BLaER1 (cell line): ENCODE data around the gene PGLYRP2.

Source experiments
- H3K27ac ChIP-seq: shearing (Covaris generic); formaldehyde crosslinking; 2 replicates; pipeline ENCODE4 v1.8.1; 2022
- H3K27me3 ChIP-seq: shearing (Covaris generic); formaldehyde crosslinking; 2 replicates; pipeline ENCODE4 v1.8.1; 2022
- H3K36me3 ChIP-seq: shearing (Covaris generic); formaldehyde crosslinking; 2 replicates; pipeline ENCODE4 v1.8.1; 2022
- H3K4me1 ChIP-seq: shearing (Covaris generic); formaldehyde crosslinking; 2 replicates; pipeline ENCODE4 v1.8.1; 2022
- H3K4me2 ChIP-seq: shearing (Covaris generic); formaldehyde crosslinking; 2 replicates; pipeline ENCODE4 v1.8.1; 2022
- H3K4me3 ChIP-seq: shearing (Covaris generic); formaldehyde crosslinking; 2 replicates; pipeline ENCODE4 v1.8.1; 2022
- H3K9ac ChIP-seq: shearing (Covaris generic); formaldehyde crosslinking; 2 replicates; pipeline ENCODE4 v1.8.1; 2022
- H3K9me3 ChIP-seq: shearing (Covaris generic); formaldehyde crosslinking; 2 replicates; pipeline ENCODE4 v1.8.1; 2022
- H4K20me1 ChIP-seq: shearing (Covaris generic); formaldehyde crosslinking; 2 replicates; pipeline ENCODE4 v1.8.1; 2022
- Cebpa-rat ChIP-seq: shearing (Covaris generic); IDR thresholded peaks from 2 replicates; pipeline ENCODE4 v1.8.1; 2022

PGLYRP2 gene

DNA sequence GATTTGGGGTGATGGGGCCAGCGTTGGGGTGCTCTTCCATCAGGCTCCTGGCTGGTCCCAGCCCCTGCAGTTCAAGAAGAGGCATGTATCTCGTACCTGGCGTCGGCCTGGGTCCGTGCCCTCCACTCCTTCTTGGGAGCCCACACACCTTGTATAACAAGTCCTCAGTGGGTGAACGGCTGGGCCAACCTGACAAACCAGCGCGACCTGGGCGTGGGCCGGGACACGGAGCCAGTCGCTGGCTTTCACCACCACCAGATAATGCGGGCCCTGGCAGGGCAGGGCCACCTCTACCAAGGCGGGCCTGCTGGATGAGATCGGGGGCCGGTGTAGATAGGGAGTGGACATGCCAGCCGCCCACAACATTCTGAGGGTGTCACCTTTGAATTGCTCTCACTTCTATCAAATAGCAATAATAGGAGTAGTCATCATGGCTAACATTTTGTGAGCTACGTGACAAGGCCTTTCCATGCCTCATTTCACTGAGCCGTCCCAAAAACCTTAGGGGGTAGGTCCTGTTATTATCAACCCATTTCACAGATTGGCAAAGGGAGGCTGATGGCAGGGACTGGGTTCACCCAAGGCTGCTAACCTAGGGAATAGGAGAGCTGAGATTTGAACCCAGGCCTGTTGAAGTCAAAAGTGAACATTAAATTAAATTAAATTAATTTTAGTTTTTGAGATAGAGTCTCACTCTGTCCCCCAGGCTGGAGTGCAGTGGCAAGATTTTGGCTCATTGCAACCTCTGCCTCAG, 32.5 kb upstream of the PGLYRP2 start:
- H3K9ac ChIP-seq = no peak overlapping the region
- H4K20me1 ChIP-seq = no peaks in the 10 kb centered on the region
- H3K27me3 ChIP-seq = peaks cover 32% of the 10 kb centered on the region
- peaks cover 22% of the 10 kb centered on the region for H3K9me3 ChIP-seq
- H3K4me2 ChIP-seq = no peak overlapping the region
- no peaks in the 10 kb centered on the region for H3K36me3 ChIP-seq
- peaks cover 12% of the 10 kb centered on the region for H3K4me1 ChIP-seq
- no peak overlapping the region for H3K4me3 ChIP-seq
- no peak for TF ChIP-seq Cebpa-rat
- no peak overlapping the region for H3K27ac ChIP-seq

DNA sequence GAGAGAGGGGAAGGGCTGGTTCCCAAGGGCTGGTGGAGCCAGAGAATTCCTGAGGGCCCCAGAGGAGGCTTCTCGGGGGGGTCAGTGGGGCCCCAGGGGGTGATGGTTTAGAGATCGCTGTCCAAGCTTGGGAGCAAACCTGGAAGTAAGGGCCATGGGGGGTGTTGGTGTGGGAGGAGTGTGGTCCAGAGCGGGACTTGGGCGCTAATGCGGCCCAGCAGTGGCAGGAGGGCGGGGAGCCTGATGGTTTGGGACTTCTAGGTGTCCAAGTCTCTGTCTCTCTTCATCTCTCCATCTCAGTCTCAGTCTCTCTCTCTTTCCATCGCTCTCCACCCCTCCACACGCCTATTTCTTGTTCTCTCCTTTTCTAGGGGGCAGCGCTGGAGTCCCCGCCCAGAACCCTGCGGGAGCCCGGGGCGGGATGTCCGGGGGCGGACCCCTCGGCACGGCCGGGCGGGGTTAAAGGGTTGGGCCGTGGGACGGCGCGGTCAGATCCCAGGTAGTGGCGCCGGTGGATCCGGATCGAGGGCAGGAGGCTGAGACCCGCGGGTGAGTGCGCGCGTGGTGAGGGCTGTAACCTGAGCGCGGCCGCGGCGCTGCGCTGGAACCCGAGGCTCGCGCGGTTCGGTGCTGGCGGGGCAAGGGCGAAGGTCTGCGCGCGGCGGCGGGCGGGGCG, 28.9 kb upstream of the PGLYRP2 start, which contains the start of gene CYP4F22:
Gene CYP4F22, plus strand, starts transcription at position 491 of the 676 bp plus-strand sequence. CDS start 16,812 bp downstream, outside the sequence.
- no peaks in the 10 kb centered on the region for H3K9me3 ChIP-seq
- no peak for TF ChIP-seq Cebpa-rat
- no peaks in the 10 kb centered on the region for H3K4me1 ChIP-seq
- no peak within 1 kb of the TSS for H3K9ac ChIP-seq
- no peak within 1 kb of the TSS for H3K27ac ChIP-seq
- no peak within 1 kb of the TSS for H3K4me2 ChIP-seq
- peaks cover 32% of the 10 kb centered on the region for H3K27me3 ChIP-seq
- no peak within 1 kb of the TSS for H3K4me3 ChIP-seq
- H3K36me3 ChIP-seq = no peaks in the 10 kb centered on the region
- H4K20me1 ChIP-seq = no peaks in the 10 kb centered on the region

DNA sequence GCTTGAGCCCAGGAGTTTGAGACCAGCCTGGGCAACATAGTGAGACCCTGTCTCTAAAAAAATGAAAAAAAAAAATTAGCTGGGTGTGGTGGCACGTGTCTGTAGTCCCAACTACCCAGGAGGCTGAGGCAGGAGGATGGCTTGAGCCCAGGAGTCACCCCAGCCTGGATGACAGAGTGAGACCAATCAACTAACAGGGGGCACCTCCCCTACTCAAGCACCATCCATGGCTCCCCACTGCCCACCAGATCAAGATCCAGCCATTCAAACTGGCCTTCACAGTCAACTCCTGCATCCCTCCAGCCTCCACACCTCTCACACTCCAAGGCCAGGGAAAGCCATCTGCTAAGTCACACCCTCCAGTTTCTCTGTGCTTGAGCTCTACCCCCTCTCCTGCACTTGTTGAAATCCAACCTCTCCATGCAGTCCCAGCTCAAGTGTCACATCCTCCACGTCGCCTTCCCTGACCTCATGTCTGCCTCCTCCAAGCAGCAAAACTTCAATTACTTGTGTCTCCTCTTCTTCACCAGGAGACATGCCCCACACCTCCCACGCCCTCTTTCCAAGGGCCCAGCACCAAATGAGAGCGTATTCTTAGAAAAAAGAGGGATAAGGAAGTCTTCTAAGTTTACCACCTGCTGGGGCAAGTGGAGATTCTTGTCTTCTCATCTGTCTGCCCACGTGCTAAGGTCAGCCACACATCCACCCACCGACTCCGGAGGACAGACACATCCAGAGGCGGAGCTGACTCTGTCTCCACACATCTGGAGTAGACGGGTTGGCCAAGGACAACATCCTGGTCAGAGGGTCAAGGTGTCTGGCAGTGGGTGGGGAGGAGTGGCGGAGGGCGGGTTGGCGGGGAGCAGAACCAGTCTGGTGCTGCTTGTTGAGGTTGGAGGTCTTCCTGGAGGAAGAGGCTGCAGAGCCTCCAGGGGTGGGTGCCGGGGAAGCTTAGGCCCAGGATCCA, 28.1 kb upstream of the PGLYRP2 start:
- H3K27me3 ChIP-seq = peaks cover 32% of the 10 kb centered on the region
- H3K36me3 ChIP-seq = no peaks in the 10 kb centered on the region
- no peak overlapping the region for H3K4me3 ChIP-seq
- no peak for TF ChIP-seq Cebpa-rat
- H3K4me2 ChIP-seq = no peak overlapping the region
- no peaks in the 10 kb centered on the region for H3K9me3 ChIP-seq
- no peak overlapping the region for H3K9ac ChIP-seq
- H4K20me1 ChIP-seq = no peaks in the 10 kb centered on the region
- H3K27ac ChIP-seq = no peak overlapping the region
- H3K4me1 ChIP-seq = peaks cover under 1% of the 10 kb centered on the region; the same call in 1 of the 2 replicates

DNA sequence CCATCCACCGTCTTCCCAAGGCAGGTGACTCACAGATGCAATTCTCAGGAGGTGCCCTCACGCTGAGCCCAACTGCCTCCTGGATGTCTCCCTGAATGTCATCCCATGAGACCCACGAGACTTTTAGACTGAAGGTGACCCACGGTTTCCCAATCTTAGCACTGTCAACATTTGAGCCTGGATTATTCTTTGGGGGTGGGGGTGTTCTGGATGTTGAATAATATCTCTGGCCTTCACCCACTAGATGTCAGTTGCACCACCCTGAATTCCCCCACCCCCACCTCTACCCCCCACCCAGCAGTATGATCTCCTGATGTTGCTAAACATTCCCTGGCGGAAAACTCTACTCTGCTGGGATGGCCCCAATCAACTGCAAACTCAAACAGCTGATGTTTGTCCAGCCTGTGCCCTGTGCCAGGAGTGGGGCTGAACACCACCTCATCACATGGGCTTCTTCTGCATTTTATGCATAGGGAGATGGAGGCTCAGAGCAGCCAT, 26.8 kb upstream of the PGLYRP2 start:
- Histone ChIP-seq H3K4me2 (no peak overlapping the region), H4K20me1 (no peaks in the 10 kb centered on the region), H3K36me3 (no peaks in the 10 kb centered on the region), H3K9ac (no peak overlapping the region), H3K27me3 (peaks cover 32% of the 10 kb centered on the region), H3K4me3 (no peak overlapping the region), H3K27ac (no peak overlapping the region), H3K9me3 (no peaks in the 10 kb centered on the region), H3K4me1 (peaks cover 11% of the 10 kb centered on the region; the same call in 1 of the 2 replicates)
- TF ChIP-seq Cebpa-rat = no peak

DNA sequence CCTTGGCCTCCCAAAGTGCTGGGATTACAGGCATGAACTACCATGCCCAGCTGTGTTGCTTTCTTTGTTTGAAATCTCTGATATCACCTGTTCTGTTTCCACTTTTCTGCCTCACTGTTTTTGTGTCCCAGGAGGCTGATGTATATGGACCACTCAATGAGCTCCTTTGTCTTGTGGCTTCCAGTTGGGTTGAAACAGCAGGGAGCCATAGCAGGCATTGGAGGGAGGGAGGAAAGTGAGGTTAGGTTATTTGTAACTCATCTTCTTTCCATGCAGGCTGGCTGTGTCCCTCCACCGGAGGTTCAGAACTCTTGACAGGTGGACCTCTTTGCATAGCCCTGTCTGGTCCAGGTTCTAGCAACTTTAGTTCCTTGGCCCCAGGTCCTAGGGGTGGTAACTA, 23.0 kb upstream of the PGLYRP2 start:
- Histone ChIP-seq H3K27ac (no peak overlapping the region), H3K4me3 (no peak overlapping the region), H4K20me1 (no peaks in the 10 kb centered on the region), H3K27me3 (peaks cover 4% of the 10 kb centered on the region), H3K9me3 (no peaks in the 10 kb centered on the region; the same call in 1 of the 2 replicates), H3K36me3 (no peaks in the 10 kb centered on the region), H3K4me2 (no peak overlapping the region), H3K9ac (no peak overlapping the region), H3K4me1 (peaks cover 11% of the 10 kb centered on the region; the same call in 1 of the 2 replicates)
- no peak for TF ChIP-seq Cebpa-rat

DNA sequence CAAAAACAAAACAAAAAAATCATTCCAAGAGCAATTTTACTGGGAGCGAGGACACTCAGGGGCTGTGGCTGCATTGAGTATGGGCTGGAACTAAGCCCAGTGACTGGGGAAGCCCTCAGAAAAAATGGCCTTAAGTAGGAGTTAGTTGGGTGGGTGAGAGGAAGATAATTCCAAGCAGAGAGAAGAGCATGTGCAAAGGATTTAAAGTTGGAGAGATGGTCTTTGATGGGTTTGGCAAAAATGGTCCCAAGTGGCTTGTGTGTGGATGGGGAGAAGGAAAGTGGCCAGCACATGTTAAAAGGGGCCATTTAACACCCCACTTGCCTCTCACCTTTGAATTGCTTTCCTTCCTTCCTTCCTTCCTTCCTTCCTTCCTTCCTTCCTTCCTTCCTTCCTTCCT, 22.3 kb upstream of the PGLYRP2 start:
- no peak overlapping the region for H3K4me2 ChIP-seq
- TF ChIP-seq Cebpa-rat = no peak
- no peak overlapping the region for H3K27ac ChIP-seq
- H3K27me3 ChIP-seq = no peaks in the 10 kb centered on the region
- H4K20me1 ChIP-seq = no peaks in the 10 kb centered on the region
- no peaks in the 10 kb centered on the region; the same call in 1 of the 2 replicates for H3K9me3 ChIP-seq
- H3K4me3 ChIP-seq = no peak overlapping the region
- no peak overlapping the region for H3K9ac ChIP-seq
- no peaks in the 10 kb centered on the region for H3K36me3 ChIP-seq
- H3K4me1 ChIP-seq = peaks cover 11% of the 10 kb centered on the region; the same call in 1 of the 2 replicates

DNA sequence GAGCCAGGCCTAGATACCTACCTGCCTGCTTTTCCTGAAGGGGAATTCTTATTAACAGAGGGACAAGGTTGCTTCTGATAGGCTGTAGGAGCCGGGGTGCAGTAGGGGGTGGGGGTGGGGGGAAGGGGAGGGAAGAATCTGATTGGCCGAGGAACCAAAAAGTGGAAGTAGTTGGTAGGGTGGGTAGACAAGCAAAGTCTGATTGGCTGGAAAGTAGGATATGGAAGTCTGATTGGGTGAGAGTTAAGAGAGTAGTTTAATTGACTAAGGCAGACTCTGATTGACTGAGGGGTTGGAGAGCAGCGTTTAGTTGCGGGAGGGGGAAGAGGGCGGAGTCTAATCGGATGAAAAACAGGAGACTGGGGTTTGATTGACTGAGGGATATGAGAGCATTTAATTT, 19.6 kb upstream of the PGLYRP2 start:
- no peaks in the 10 kb centered on the region for H3K27me3 ChIP-seq
- no peak overlapping the region for H3K4me3 ChIP-seq
- no peaks in the 10 kb centered on the region; the same call in 1 of the 2 replicates for H3K9me3 ChIP-seq
- H4K20me1 ChIP-seq = no peaks in the 10 kb centered on the region
- peaks cover 11% of the 10 kb centered on the region; the same call in 1 of the 2 replicates for H3K4me1 ChIP-seq
- H3K9ac ChIP-seq = no peak overlapping the region
- H3K27ac ChIP-seq = no peak overlapping the region
- no peak overlapping the region for H3K4me2 ChIP-seq
- no peak for TF ChIP-seq Cebpa-rat
- H3K36me3 ChIP-seq = no peaks in the 10 kb centered on the region

DNA sequence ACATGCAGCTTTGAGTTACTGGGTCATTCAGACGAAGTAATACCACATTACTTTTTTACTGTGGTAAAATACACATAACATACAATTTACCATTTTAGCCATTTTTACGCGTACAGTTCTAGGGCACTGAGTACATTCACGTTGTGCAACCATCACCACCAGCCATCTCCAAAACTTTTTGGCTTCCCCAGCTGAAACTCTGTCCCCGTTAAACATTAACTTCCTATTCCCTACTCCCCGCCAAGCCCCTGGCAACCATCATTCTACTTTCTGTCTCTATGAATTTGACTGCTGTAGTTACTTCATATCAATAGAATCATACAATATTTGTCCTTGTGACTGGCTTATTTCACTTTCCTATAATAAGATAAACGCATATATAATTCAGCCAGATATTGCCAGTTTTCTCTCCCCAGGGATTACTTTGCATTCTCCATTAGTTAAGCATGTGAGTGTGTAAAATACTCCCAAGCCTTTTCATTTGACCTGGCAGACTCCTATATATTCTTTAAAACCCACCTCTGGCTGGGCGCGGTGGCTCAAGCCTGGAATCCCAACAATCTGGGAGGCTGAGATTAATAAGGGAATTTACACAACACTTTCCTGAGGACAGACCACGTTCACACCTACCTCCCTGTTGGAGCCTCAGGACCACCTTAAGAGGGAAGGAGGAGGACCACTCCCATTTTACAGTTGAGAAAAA, 19.0 kb upstream of the PGLYRP2 start:
- no peaks in the 10 kb centered on the region for H3K27me3 ChIP-seq
- H3K9ac ChIP-seq = no peak overlapping the region
- no peaks in the 10 kb centered on the region; the same call in 1 of the 2 replicates for H3K9me3 ChIP-seq

DNA sequence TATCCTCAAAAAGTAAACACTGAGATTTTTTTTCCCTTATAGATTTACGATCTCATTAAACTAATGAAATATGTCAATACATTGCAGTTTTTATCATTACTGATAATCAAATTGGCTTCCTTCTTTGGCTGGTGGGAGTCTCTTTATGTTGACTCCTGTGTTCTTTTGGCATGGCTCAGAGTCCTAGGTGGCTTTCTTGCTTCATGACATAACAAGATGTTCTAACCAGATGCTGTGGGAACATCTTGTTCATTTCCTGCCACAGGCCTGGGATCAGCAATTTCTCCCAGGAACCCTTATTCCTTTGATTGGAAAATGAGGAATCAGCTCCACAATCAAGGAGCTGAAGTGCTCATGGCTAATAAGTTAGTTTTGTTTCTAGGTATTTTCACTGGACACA, 15.8 kb upstream of the PGLYRP2 start:
- TF ChIP-seq Cebpa-rat = no peak
- H3K9ac ChIP-seq = no peak overlapping the region
- no peaks in the 10 kb centered on the region for H4K20me1 ChIP-seq
- no peaks in the 10 kb centered on the region for H3K4me1 ChIP-seq
- no peak overlapping the region for H3K4me2 ChIP-seq
- H3K4me3 ChIP-seq = no peak overlapping the region
- no peak overlapping the region for H3K27ac ChIP-seq
- no peaks in the 10 kb centered on the region; the same call in 1 of the 2 replicates for H3K9me3 ChIP-seq
- H3K27me3 ChIP-seq = no peaks in the 10 kb centered on the region
- H3K36me3 ChIP-seq = no peaks in the 10 kb centered on the region

More for the DNA sequence above, 19.0 kb upstream of the PGLYRP2 start:
- H4K20me1 ChIP-seq = no peaks in the 10 kb centered on the region
- H3K4me3 ChIP-seq = no peak overlapping the region
- H3K4me1 ChIP-seq = peaks cover 11% of the 10 kb centered on the region; the same call in 1 of the 2 replicates
- no peak for TF ChIP-seq Cebpa-rat
- no peak overlapping the region for H3K4me2 ChIP-seq
- H3K36me3 ChIP-seq = no peaks in the 10 kb centered on the region
- no peak overlapping the region for H3K27ac ChIP-seq
